Measurements from ENCODE around the gene WDFY4.

- TF ChIP-seq BACH2 (CRISPR knock-in tag; IDR thresholded peaks at IDR 0.05; ENCODE audit: borderline replicate concordance) (no peak), ZC3H10 (CRISPR knock-in tag; IDR thresholded peaks at IDR 0.05) (no peak), ARNTL (CRISPR knock-in tag; IDR thresholded peaks at IDR 0.05; ENCODE audit: borderline replicate concordance, low read depth) (no peak), PATZ1 (CRISPR knock-in tag; IDR thresholded peaks at IDR 0.05; ENCODE audit: borderline replicate concordance) (no peak), CREB5 (CRISPR knock-in tag; IDR thresholded peaks at IDR 0.05; ENCODE audit: low read depth) (no peak)
Observed at GRCh38 chr10:48946332-48946731, 261.7 kb downstream of the WDFY4 start.
